ENCODE measurements around the gene NAT16. TPM values are rescaled to one million over a fixed set of nuclear protein-coding genes. Genes with fewer than 3 reads are reported as not detected.

The NAT16 gene
- total and polyA plus RNA-seq, 10 of the 15 experiments (the other 5 are each of a cell fraction or from before 2014, with no cell fraction given), result not detected

GRCh38 chr7:101153969-101154692 is 26.0 kb downstream of the NAT16 start, which contains the start of gene AP1S1 (continued):
- no peak for TF ChIP-seq SKIL (IDR thresholded peaks at IDR 0.05; ENCODE audit: low read depth, poor library complexity, severe bottlenecking)
- TF ChIP-seq BMI1 (IDR thresholded peaks at IDR 0.05; ENCODE audit: borderline replicate concordance), result peak; percentile 100
- TF ChIP-seq MXI1 (IDR thresholded peaks at IDR 0.05; ENCODE audit: low read depth, low read length), result peak; percentile 93
- no peak for TF ChIP-seq FOXM1 (IDR thresholded peaks at IDR 0.05; ENCODE audit: low read depth, low read length)
- TF ChIP-seq RFX5 (IDR thresholded peaks at IDR 0.05; ENCODE audit: low read depth, low read length), result peak; percentile 77
- TF ChIP-seq SMARCA5 (IDR thresholded peaks at IDR 0.05), result no peak
- no peak for TF ChIP-seq IRF3 (IDR thresholded peaks at IDR 0.05)
- TF ChIP-seq IRF4 (IDR thresholded peaks at IDR 0.05; ENCODE audit: low read depth, low read length), result no peak
- no peak for TF ChIP-seq TARDBP (IDR thresholded peaks at IDR 0.05; ENCODE audit: borderline replicate concordance)
- TF ChIP-seq RBBP5 (conservative IDR thresholded peaks at IDR 0.05), result no peak
- peak; percentile 40; the same call in 1 of the 2 replicates for TF ChIP-seq PKNOX1 (IDR thresholded peaks at IDR 0.05)
- TF ChIP-seq NBN (IDR thresholded peaks at IDR 0.05), result 0 out of 2 replicates have a peak, but pooled peaks have one; percentile 41
- no peak for TF ChIP-seq TCF7 (IDR thresholded peaks at IDR 0.05; ENCODE audit: borderline replicate concordance)
- TF ChIP-seq ETV6 (conservative IDR thresholded peaks at IDR 0.05 in 1 of 2, IDR thresholded peaks at IDR 0.05 in 1 of 2; ENCODE audit: borderline replicate concordance in 1 of 2, low read depth in 1 of 2), result no peak
- TF ChIP-seq HDGF (IDR thresholded peaks at IDR 0.05), result peak; percentile 71
- no peak for TF ChIP-seq ZSCAN29 (IDR thresholded peaks at IDR 0.05)
- TF ChIP-seq SRF (IDR thresholded peaks at IDR 0.05; ENCODE audit: low read depth in 2 of 2, low read length in 2 of 2), result no peak
- TF ChIP-seq RAD21 (IDR thresholded peaks at IDR 0.05; ENCODE audit: insufficient read depth, low read depth, low read length), result no peak
- TF ChIP-seq BHLHE40 (IDR thresholded peaks at IDR 0.05; ENCODE audit: borderline replicate concordance in 1 of 2, low read depth in 2 of 2, low read length in 1 of 2), result no peak
- TF ChIP-seq EGR1 (IDR thresholded peaks at IDR 0.05; ENCODE audit: borderline replicate concordance in 1 of 2, low read depth in 2 of 2, low read length in 2 of 2), result peak; percentile 31 to 62
- no peak for TF ChIP-seq CHD2 (IDR thresholded peaks at IDR 0.05; ENCODE audit: borderline replicate concordance, low read depth, low read length)
- TF ChIP-seq CBFB (IDR thresholded peaks at IDR 0.05; ENCODE audit: low read depth), result no peak
- no peak for TF ChIP-seq KLF5 (IDR thresholded peaks at IDR 0.05; ENCODE audit: partially characterized antibody)
- no peak for TF ChIP-seq CREB1 (IDR thresholded peaks at IDR 0.05; ENCODE audit: low read depth)

All from GM12878 (cell line).